OCI-LY7 (cell line): Measurements from ENCODE around the gene COX6A1. TPM values are rescaled to one million over a fixed set of nuclear protein-coding genes. Genes with fewer than 3 reads are reported as not detected.
"Not testable (repeated sequence)": the region's sequence is repeated elsewhere in the genome, so short reads cannot be mapped to it uniquely, and the experiment has no call there.

Source experiments
- BruUV-seq: library from RNA; stranded (reverse); fragments of 400-500 nt; replicated peaks from 2 replicates; lab custom pipeline; 2021; lab: Mats Ljungman, UMichigan
- CTCF ChIA-PET: fragments of 300-600 bp; sonication (Branson Sonifier 250); formaldehyde crosslinking; loops from one replicate; lab custom pipeline; 2022; ENCODE audit warnings: antibody characterized with exemption; ENCODE audit not compliant: unreplicated experiment; lab: Charles Lee
- POLR2A ChIA-PET: fragments of 300-600 bp; sonication (Branson Sonifier 250); formaldehyde crosslinking; loops from one replicate; lab custom pipeline; 2022; ENCODE audit warnings: antibody characterized with exemption; lab: Charles Lee
- DNase-seq: peaks from one replicate; pipeline ENCODE4 v3.0.0-alpha.2; 2015; ENCODE audit warnings: low spot score
- H2AFZ ChIP-seq: fragments of 200-600 bp; sonication (generic), shearing (Covaris generic); 2 replicates; pipeline ENCODE4 v1.6.1; 2014; ENCODE audit warnings: mild to moderate bottlenecking, antibody characterized with exemption, low read length, moderate library complexity
- H3K27ac ChIP-seq: fragments of 200-600 bp; sonication (generic); 2 replicates; pipeline ENCODE4 v1.5.1; 2014; ENCODE audit warnings: mixed run types, low read depth, mild to moderate bottlenecking, moderate library complexity, low read length, inconsistent platforms; ENCODE audit not compliant: poor library complexity, severe bottlenecking
- H3K36me3 ChIP-seq: fragments of 200-600 bp; sonication (generic); 2 replicates; pipeline ENCODE4 v1.6.1; 2014; ENCODE audit warnings: mild to moderate bottlenecking, antibody characterized with exemption, low read length, moderate library complexity, mixed read lengths; ENCODE audit not compliant: insufficient read depth
- H3K4me1 ChIP-seq: fragments of 200-600 bp; sonication (generic); 2 replicates; pipeline ENCODE4 v1.5.1; 2014; ENCODE audit warnings: mild to moderate bottlenecking, low read length; ENCODE audit not compliant: insufficient read depth, poor library complexity, severe bottlenecking
- H3K4me2 ChIP-seq: fragments of 200-600 bp; sonication (generic); 2 replicates; pipeline ENCODE4 v1.6.1; 2014; ENCODE audit warnings: mild to moderate bottlenecking, low read length
- H3K4me3 ChIP-seq: fragments of 200-600 bp; sonication (generic); 2 replicates; pipeline ENCODE4 v1.5.1; 2014; ENCODE audit warnings: mild to moderate bottlenecking, low read depth, low read length; ENCODE audit not compliant: poor library complexity, severe bottlenecking
- H3K79me2 ChIP-seq: fragments of 200-600 bp; sonication (generic); 2 replicates; pipeline ENCODE4 v1.6.1; 2016; ENCODE audit warnings: low read depth, mild to moderate bottlenecking, low read length, moderate library complexity, mixed read lengths; ENCODE audit not compliant: insufficient read depth
- H3K9me2 ChIP-seq: fragments of 200-600 bp; sonication (generic); 2 replicates; pipeline ENCODE4 v1.6.1; 2016; ENCODE audit warnings: mild to moderate bottlenecking, low read length, mixed read lengths; ENCODE audit not compliant: insufficient read depth
- H3K9me3 ChIP-seq: fragments of 200-600 bp; sonication (generic); 2 replicates; pipeline ENCODE4 v1.6.1; 2014; ENCODE audit warnings: mild to moderate bottlenecking, mixed run types, low read length, mixed read lengths
- H4K20me1 ChIP-seq: fragments of 200-600 bp; sonication (generic); 2 replicates; pipeline ENCODE4 v1.6.1; 2014; ENCODE audit warnings: mild to moderate bottlenecking, antibody characterized with exemption, low read length, moderate library complexity, mixed read lengths; ENCODE audit not compliant: insufficient read depth
- EZH2phosphoT487 ChIP-seq: fragments of 200-600 bp; sonication (generic); IDR thresholded peaks from 2 replicates; pipeline ENCODE4 v1.6.1; 2018; ENCODE audit warnings: low read depth, borderline replicate concordance, mild to moderate bottlenecking, mixed run types, antibody characterized with exemption, low read length, moderate library complexity, mixed read lengths
- intact Hi-C: fragments of 100-400 bp; cut with micrococcal nuclease; formaldehyde crosslinking; loops from one replicate; pipeline ENCODE4 v1.10.0; 2022; ENCODE audit not compliant: unreplicated experiment
- total RNA-seq, 2 experiments: library from RNA; depleted of rRNA in 1 of 2; stranded (reverse); fragments of >200 nt in 1 of 2; shearing (Covaris generic) in 1 of 2; gene quantifications; 2 replicates each; pipeline ENCODE4 v1.2.3, GENCODE V29; 2014 to 2022
- TF ChIP-seq, protein P1 (sequence below): fragments of 200-600 bp; sonication (generic); conservative IDR thresholded peaks from 2 replicates; pipeline ENCODE4 v1.5.1; 2014; ENCODE audit warnings: mild to moderate bottlenecking, antibody characterized with exemption, low read length, moderate library complexity, mixed read lengths

The COX6A1 gene
- total RNA-seq, 2 experiments from 2014 or later: 449 to 591 TPM

DNA sequence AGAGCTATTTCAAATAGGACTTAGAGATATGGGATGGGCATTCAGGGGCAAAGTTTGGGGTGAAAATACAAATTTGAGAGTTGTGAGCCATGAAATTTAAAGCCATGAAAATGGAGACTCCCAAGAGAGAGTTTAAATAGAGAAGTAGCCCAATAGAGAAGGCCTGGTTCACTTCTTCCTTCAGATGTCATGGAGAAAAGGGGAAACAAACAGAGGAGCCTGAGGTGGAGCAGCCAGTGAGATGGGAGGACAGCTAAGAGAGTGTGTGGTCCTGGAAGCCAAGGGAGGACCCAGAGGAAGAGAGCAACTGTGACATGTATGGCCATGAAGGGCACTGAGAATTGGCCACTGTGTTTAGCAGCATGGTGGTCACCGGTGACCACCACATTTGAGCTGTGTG, 45.7 kb downstream of the COX6A1 start:
- ChIA-PET CTCF (no interaction called here), POLR2A (interaction anchor here (0.6 to 1.1 kb wide), 3 partner anchors 15 to 782 kb away, joined by 3 to 9 read pairs (median 3); no protein-coding TSS in a partner anchor)
- H3K9me2 ChIP-seq: no peaks in the 10 kb centered on the region
- H2AFZ ChIP-seq: no peak overlapping the region
- H3K27ac ChIP-seq: no peak overlapping the region
- no peaks in the 10 kb centered on the region for H3K79me2 ChIP-seq
- no peaks in the 10 kb centered on the region for H4K20me1 ChIP-seq
- H3K9me3 ChIP-seq: no peaks in the 10 kb centered on the region
- TF ChIP-seq, protein P1, sequence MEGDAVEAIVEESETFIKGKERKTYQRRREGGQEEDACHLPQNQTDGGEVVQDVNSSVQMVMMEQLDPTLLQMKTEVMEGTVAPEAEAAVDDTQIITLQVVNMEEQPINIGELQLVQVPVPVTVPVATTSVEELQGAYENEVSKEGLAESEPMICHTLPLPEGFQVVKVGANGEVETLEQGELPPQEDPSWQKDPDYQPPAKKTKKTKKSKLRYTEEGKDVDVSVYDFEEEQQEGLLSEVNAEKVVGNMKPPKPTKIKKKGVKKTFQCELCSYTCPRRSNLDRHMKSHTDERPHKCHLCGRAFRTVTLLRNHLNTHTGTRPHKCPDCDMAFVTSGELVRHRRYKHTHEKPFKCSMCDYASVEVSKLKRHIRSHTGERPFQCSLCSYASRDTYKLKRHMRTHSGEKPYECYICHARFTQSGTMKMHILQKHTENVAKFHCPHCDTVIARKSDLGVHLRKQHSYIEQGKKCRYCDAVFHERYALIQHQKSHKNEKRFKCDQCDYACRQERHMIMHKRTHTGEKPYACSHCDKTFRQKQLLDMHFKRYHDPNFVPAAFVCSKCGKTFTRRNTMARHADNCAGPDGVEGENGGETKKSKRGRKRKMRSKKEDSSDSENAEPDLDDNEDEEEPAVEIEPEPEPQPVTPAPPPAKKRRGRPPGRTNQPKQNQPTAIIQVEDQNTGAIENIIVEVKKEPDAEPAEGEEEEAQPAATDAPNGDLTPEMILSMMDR: no peak
- TF ChIP-seq EZH2phosphoT487: no peak
- H3K4me2 ChIP-seq: no peak overlapping the region
- peaks cover 8% of the 10 kb centered on the region for H3K4me1 ChIP-seq
- no TSS peak for BruUV-seq
- intact Hi-C loops: no loop called here
- no peak overlapping the region for H3K4me3 ChIP-seq
- DNase-seq: no peak
- no peaks in the 10 kb centered on the region for H3K36me3 ChIP-seq

DNA sequence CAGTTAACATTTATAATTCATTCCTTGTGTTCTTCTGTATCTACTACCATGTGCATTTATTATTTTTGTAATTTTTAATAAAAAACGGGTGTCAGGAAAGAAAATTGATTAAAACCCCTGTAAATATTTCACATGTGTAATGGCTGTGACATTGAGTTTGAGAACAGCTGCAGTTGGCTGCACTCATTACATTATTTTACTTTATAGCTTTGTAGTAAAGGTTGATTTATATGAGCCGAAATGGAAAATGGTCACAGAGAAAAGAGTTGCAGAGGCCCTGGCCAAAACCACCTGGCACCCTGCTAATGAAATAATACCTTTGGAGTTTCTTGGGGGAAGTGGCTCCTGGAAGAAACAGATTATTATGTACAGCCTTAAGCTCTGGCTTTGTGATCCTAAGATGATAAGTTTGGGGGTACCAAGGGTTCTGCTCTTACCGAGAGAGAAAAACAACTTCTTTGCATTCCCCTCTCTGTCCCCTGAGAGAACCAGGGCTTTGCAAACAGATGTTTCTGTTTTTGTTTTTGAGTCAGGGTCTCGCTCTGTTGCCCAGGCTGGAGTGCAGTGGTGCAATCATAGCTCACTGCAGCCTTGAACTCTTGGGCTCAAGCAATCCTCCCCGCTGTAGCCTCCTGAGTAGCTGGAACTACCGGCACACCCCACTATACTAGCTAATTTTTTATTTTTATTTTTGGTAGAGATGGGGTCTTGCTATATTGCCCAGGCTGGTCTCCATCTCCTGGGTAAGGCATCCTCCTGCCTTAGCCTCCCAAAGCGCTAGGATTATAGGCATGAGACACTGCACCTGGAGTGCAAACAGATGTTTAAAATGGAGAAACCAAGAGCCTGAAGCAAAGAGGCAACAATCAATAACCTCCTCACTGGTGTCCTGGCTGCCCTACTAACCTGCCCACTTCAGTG, 48.3 kb downstream of the COX6A1 start:
- no peak overlapping the region for H3K27ac ChIP-seq
- no peaks in the 10 kb centered on the region for H3K9me3 ChIP-seq
- H4K20me1 ChIP-seq: no peaks in the 10 kb centered on the region
- no peak overlapping the region for H3K4me2 ChIP-seq
- H3K9me2 ChIP-seq: no peaks in the 10 kb centered on the region
- no peak overlapping the region for H3K4me3 ChIP-seq
- no peaks in the 10 kb centered on the region for H3K79me2 ChIP-seq
- ChIA-PET CTCF (no interaction called here), POLR2A (interaction anchor here (0.6 to 1.5 kb wide), 3 partner anchors 9 to 62 kb away, joined by 3 to 4 read pairs (median 4); partner anchors contain the start of genes DYNLL1 and SRSF9)
- no peak for DNase-seq
- intact Hi-C loops: no loop called here
- BruUV-seq: no TSS peak
- H3K36me3 ChIP-seq: no peaks in the 10 kb centered on the region
- H2AFZ ChIP-seq: no peak overlapping the region
- TF ChIP-seq EZH2phosphoT487: no peak
- TF ChIP-seq, protein P1: no peak
- peaks cover 8% of the 10 kb centered on the region for H3K4me1 ChIP-seq

DNA sequence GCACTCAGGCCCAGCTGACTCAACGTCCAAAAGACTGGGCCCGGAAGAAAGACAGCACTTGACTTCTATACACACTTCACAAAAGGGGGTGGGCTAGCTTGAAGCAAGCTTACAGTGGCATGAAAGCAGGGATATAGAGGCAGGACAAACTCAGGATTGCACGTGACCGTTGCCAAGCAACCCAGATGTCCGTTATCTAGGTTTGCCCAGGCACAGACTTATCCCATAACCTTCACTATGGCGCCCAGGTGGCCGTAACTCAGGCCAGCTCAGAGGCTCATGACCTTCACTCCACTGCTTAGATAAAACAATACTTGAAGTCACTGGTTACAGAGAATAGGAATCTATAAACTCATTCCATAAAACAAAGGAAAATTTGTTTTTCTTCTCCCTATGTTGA, 49.6 kb downstream of the COX6A1 start:
- H3K4me2 ChIP-seq, H3K4me3 ChIP-seq, BruUV-seq, H3K9me2 ChIP-seq, H3K4me1 ChIP-seq, POLR2A ChIA-PET, H3K27ac ChIP-seq, H4K20me1 ChIP-seq, H3K36me3 ChIP-seq, H3K79me2 ChIP-seq, H2AFZ ChIP-seq, intact Hi-C loops, DNase-seq, CTCF ChIA-PET, H3K9me3 ChIP-seq: not testable (repeated sequence)
